Panc1 (cell line): ENCODE data around the gene C1orf56. TPM values are rescaled to one million over a fixed set of nuclear protein-coding genes. Genes with fewer than 3 reads are reported as not detected.
A peak's percentile ranks its signal among the peaks of the same experiment; 100 is the strongest.

Source experiments
- ATAC-seq: fragments of 200-7000 bp; cut with Tn5 transposase; 2 replicates; pipeline ENCODE4 v1.9.1; 2020; ENCODE audit warnings: mild to moderate bottlenecking, moderate library complexity
- BruUV-seq: library from RNA; stranded (reverse); fragments of 400-500 nt; replicated peaks from 2 replicates; lab custom pipeline; 2021; lab: Mats Ljungman, UMichigan
- CTCF ChIA-PET: fragments of 300-600 bp; sonication (Branson Sonifier 250); formaldehyde crosslinking; loops from one replicate; lab custom pipeline; 2022; ENCODE audit warnings: antibody characterized with exemption; lab: Charles Lee
- POLR2A ChIA-PET: fragments of 300-600 bp; sonication (Branson Sonifier 250); formaldehyde crosslinking; loops from one replicate; lab custom pipeline; 2022; ENCODE audit warnings: antibody characterized with exemption; lab: Charles Lee
- DNase-seq: peaks from one replicate; pipeline ENCODE4 v3.0.0-alpha.2; 2010; ENCODE audit warnings: low read depth, low spot score
- H3K27ac ChIP-seq: 2 replicates; pipeline ENCODE4 v1.5.1; 2011; ENCODE audit warnings: mild to moderate bottlenecking, low read length, inconsistent platforms
- H3K27me3 ChIP-seq: fragments of 200-500 bp; sonication (Bioruptor generic); 2 replicates; pipeline ENCODE4 v1.6.0; 2014; ENCODE audit warnings: low read length, inconsistent platforms; ENCODE audit not compliant: control insufficient read depth, insufficient read depth
- H3K36me3 ChIP-seq: fragments of 200-500 bp; sonication (Bioruptor generic); 2 replicates; pipeline ENCODE4 v1.5.1; 2014; ENCODE audit warnings: inconsistent platforms, mild to moderate bottlenecking, low read length, moderate library complexity; ENCODE audit not compliant: control insufficient read depth, insufficient read depth
- H3K4me1 ChIP-seq: 2 replicates; pipeline ENCODE4 v1.5.1; 2011; ENCODE audit warnings: inconsistent platforms, mild to moderate bottlenecking, low read length, moderate library complexity; ENCODE audit not compliant: control insufficient read depth, insufficient read depth
- H3K4me3 ChIP-seq, 2 experiments: 2 replicates each; pipeline ENCODE4 v1.5.1; 2011 to 2012; ENCODE audit warnings: low read depth in 2 of 2, low read length in 2 of 2, mild to moderate bottlenecking in 2 of 2, inconsistent platforms in 1 of 2, moderate library complexity in 1 of 2
- H3K9me3 ChIP-seq: fragments of 200-500 bp; sonication (Bioruptor generic); 2 replicates; pipeline ENCODE4 v1.5.1; 2014; ENCODE audit warnings: low read depth, mild to moderate bottlenecking, inconsistent platforms, low read length, moderate library complexity; ENCODE audit not compliant: control insufficient read depth, insufficient read depth
- POLR2AphosphoS5 ChIP-seq: IDR thresholded peaks from 2 replicates; pipeline ENCODE4 v1.6.1; 2012; ENCODE audit warnings: mild to moderate bottlenecking, low read depth, low read length, moderate library complexity
- REST ChIP-seq, 2 experiments: IDR thresholded peaks; 2 replicates each; pipeline ENCODE4 v1.6.1; 2011 to 2012; ENCODE audit warnings: low read depth in 2 of 2, control low read depth in 1 of 2, low read length in 1 of 2, mild to moderate bottlenecking in 1 of 2, moderate library complexity in 1 of 2; ENCODE audit not compliant: insufficient read depth in 1 of 2
- in situ Hi-C: cut with HindIII; loops from 2 replicates; pipeline ENCODE4 v1.10.0; 2016; ENCODE audit warnings: low sequenced_read_pairs, low pct_unique_long_range_greater_than_20kb
- intact Hi-C: fragments of 100-400 bp; cut with micrococcal nuclease; formaldehyde crosslinking; loops from one replicate; pipeline ENCODE4 v1.10.0; 2022; ENCODE audit not compliant: unreplicated experiment
- total RNA-seq: library from RNA; stranded (reverse); gene quantifications from one replicate; pipeline ENCODE4 v1.2.1, GENCODE V29; 2021; ENCODE audit not compliant: unreplicated experiment
- TF ChIP-seq, protein P1 (sequence below): fragments of 450-650 bp; IDR thresholded peaks from 2 replicates; pipeline ENCODE4 v1.5.1; 2017; ENCODE audit warnings: mild to moderate bottlenecking

Gene C1orf56
- total RNA-seq, 1 experiment from 2014 or later = 2.7 TPM

DNA sequence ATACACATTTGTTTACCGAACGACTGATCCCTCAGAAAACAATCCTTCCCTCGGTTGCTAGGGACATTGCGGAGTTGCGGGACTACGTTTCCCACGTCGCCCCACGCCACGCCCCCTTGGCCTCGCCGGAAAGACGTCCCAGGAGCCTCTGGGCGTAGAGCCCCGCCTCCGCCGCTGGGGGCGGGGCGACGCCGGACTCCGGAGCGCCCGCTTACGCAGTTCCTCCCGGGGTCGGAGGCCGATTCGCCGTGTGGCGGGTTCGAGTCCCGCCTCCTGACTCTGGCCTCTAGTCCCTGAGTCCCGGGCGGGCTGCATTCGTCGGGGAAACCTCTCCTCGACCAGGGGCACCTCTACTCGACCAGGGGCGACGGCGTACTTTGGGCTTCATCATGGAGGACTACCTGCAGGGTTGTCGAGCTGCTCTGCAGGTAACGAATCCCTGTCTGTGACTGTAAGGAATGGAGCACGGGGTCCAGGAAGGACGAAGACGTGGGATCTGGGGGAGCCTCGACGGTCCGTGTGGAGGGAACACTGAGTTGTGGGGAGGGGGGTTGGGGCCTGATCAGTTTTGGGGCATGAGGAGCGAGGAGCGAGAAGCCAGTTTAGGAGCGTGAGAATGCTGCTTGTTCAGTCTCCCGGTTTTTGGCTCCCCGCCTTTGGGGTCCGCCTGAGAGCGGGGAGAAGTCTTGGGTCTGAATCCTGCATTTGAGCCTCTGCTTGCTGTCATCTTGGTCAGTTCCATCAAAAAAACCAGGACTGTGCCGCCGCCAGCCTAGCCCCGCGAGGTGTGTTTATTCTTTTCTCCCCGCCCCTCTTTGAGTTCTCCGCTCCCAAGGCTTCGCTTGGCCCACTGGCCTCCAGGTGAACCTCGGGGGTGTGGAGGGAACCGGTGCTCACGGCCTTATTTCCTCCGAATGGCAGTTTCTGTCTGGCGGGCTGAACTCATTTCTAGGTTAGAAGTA lies 39.0 kb upstream of the C1orf56 start, which contains the start of gene PRUNE1:
Gene PRUNE1, plus strand, starts transcription at position 206 of the 962 bp plus-strand sequence. Its CDS starts 184 bp downstream, at position 390.
- Histone ChIP-seq H3K36me3 (no peaks in the 10 kb centered on the region), H3K27ac (peak within 1 kb of the TSS; percentile 94), H3K4me3 (peak within 1 kb of the TSS; percentile 91 to 95), H3K4me1 (peaks cover 7% of the 10 kb centered on the region), H3K27me3 (no peaks in the 10 kb centered on the region), H3K9me3 (no peaks in the 10 kb centered on the region)
- CTCF ChIA-PET = interaction anchor here (0.5 kb wide), 1 partner anchor 15 kb away, joined by 9 read pairs; no protein-coding TSS in a partner anchor
- DNase-seq = peak; percentile 91
- in situ Hi-C loops (no loop called here), intact Hi-C loops (no loop called here)
- TSS peak; percentile 77 for BruUV-seq
- ATAC-seq = peak; percentile 87
- POLR2A ChIA-PET = no interaction called here
- TF ChIP-seq POLR2AphosphoS5 = 0 out of 2 replicates have a peak, but pooled peaks have one; percentile 36
- TF ChIP-seq REST (IDR thresholded peaks at IDR 0.05; ENCODE audit: insufficient read depth in 1 of 2, low read depth in 2 of 2, low read length in 1 of 2) = no peak

DNA sequence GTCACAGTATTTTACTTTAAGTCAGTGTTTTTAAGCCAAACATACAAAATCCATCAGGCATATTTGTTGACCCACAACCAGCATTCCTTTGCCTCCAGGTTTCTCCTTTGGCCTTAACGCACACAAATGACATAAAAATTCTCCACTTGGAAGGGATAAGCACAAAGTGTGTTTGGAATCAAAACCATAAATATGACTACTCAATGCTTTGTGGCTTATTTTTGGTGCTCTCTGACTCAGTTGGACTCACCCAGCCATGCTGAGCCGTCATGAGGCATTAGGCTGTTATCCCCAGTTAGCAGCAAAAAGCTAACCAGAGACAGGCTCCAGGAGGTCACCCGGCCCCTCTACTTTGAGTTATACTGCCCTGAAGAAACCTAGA lies 38.4 kb upstream of the C1orf56 start:
- ATAC-seq = no peak
- BruUV-seq = no TSS peak
- no peaks in the 10 kb centered on the region for H3K27me3 ChIP-seq
- H3K9me3 ChIP-seq = no peaks in the 10 kb centered on the region
- H3K36me3 ChIP-seq = no peaks in the 10 kb centered on the region
- H3K4me3 ChIP-seq = peak overlapping the region; percentile 91 to 95
- intact Hi-C loops (no loop called here), in situ Hi-C loops (no loop called here)
- ChIA-PET POLR2A (no interaction called here), CTCF (no interaction called here)
- H3K27ac ChIP-seq = peak overlapping the region; percentile 94
- peaks cover 7% of the 10 kb centered on the region for H3K4me1 ChIP-seq
- TF ChIP-seq, protein P1, sequence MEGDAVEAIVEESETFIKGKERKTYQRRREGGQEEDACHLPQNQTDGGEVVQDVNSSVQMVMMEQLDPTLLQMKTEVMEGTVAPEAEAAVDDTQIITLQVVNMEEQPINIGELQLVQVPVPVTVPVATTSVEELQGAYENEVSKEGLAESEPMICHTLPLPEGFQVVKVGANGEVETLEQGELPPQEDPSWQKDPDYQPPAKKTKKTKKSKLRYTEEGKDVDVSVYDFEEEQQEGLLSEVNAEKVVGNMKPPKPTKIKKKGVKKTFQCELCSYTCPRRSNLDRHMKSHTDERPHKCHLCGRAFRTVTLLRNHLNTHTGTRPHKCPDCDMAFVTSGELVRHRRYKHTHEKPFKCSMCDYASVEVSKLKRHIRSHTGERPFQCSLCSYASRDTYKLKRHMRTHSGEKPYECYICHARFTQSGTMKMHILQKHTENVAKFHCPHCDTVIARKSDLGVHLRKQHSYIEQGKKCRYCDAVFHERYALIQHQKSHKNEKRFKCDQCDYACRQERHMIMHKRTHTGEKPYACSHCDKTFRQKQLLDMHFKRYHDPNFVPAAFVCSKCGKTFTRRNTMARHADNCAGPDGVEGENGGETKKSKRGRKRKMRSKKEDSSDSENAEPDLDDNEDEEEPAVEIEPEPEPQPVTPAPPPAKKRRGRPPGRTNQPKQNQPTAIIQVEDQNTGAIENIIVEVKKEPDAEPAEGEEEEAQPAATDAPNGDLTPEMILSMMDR = no peak
- no peak for DNase-seq

DNA sequence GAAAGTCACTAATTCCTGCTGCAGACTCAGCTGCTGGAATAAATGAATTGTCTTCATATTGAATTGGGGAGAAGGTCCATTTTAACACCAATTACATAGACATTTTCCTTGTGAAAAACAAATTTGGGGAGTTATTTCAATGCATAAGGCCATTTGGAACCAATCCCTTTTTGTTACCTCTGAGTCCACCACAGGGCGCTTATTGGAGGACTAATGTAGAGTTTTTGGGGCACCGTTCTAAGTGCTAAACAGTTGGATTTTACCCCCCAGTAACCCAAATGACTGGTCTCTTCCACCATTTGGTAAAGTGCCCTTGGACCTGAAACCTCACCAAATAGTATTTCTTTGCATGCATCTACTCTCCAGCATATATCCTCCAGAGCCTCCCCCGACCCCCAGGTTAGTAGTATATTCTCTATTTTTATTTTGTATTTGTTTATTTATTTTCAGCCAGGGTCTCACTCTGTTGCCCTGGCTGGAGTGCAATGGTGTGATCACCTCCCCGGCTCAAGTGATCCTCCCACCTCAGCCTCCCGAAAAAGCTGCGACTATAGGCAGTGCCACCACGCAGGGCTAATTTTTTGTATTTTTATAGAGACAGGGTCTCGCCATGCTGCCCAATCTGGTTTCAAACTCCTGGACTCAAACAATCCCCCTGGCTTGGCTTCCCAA lies 37.7 kb upstream of the C1orf56 start:
- BruUV-seq = no TSS peak
- Histone ChIP-seq H3K4me1 (peaks cover 7% of the 10 kb centered on the region), H3K36me3 (no peaks in the 10 kb centered on the region), H3K4me3 (peak overlapping the region in 1 of 2 experiments; percentile 91; a peak in 1 of 4 replicates), H3K27me3 (no peaks in the 10 kb centered on the region), H3K9me3 (no peaks in the 10 kb centered on the region), H3K27ac (peak overlapping the region; percentile 94; the same call in 1 of the 2 replicates)
- ChIA-PET POLR2A (no interaction called here), CTCF (no interaction called here)
- ATAC-seq (no peak), DNase-seq (no peak)
- in situ Hi-C loops = no loop called here
- intact Hi-C loops = no loop called here
- no peak for TF ChIP-seq POLR2AphosphoS5
